B cell (primary cell): ENCODE results near the gene CAT. TPM values are rescaled to one million over a fixed set of nuclear protein-coding genes. Genes with fewer than 3 reads are reported as not detected.

ENCODE experiments used
- ATAC-seq: fragments of 200-7000 bp; cut with Tn5 transposase; one replicate; pipeline ENCODE4 v1.10.0; 2021; ENCODE audit warnings: low read depth, mild to moderate bottlenecking, moderate number of reproducible peaks, moderate library complexity
- CTCF ChIA-PET: fragments of 350-600 bp; sonication (Branson Sonifier 250); formaldehyde crosslinking; loops from one replicate; lab custom pipeline; 2021; ENCODE audit warnings: antibody characterized with exemption, inconsistent platforms; lab: Charles Lee
- POLR2A ChIA-PET: fragments of 350-600 bp; sonication (Branson Sonifier 250); formaldehyde crosslinking; loops from one replicate; lab custom pipeline; 2021; ENCODE audit warnings: antibody characterized with exemption; lab: Charles Lee
- DNase-seq: peaks from one replicate; pipeline ENCODE4 v3.0.0; 2013
- H2AFZ ChIP-seq: 2 replicates; pipeline ENCODE4 v1.6.1; 2012; ENCODE audit warnings: mild to moderate bottlenecking, low read depth, low read length; ENCODE audit not compliant: insufficient read depth, poor library complexity, severe bottlenecking
- H3K27ac ChIP-seq, 2 donors: 1 replicate in 1 of 2; 2 replicates in 1 of 2; pipeline ENCODE4 v1.5.1; 2012 to 2013; ENCODE audit warnings: low read length in 2 of 2, mild to moderate bottlenecking in 2 of 2, moderate library complexity in 1 of 2
- H3K27me3 ChIP-seq, 4 experiments: fragments of 200-600 bp in 1 of 4; sonication (generic) in 1 of 4; replicated peaks in 1 of 4; 1 replicate in 2 of 4; 2 replicates in 2 of 4; pipeline versions ENCODE4 v1.6.1 to v1.7.0; 2013 to 2016; ENCODE audit warnings: low read length in 3 of 4, mild to moderate bottlenecking in 2 of 4, mixed read lengths in 1 of 4, moderate library complexity in 1 of 4; ENCODE audit not compliant: insufficient read depth in 4 of 4, control insufficient read depth in 3 of 4; ENCODE audit errors: control extremely low read depth in 1 of 4
- H3K36me3 ChIP-seq, 2 experiments: replicated peaks in 1 of 2; 1 replicate in 1 of 2; 2 replicates in 1 of 2; pipeline versions ENCODE4 v1.6.1 to v1.7.1; 2013; ENCODE audit warnings: low read length in 1 of 2; ENCODE audit not compliant: insufficient read depth in 2 of 2, control insufficient read depth in 1 of 2; ENCODE audit errors: control extremely low read depth in 1 of 2, extremely low read depth in 1 of 2
- H3K4me1 ChIP-seq, 2 donors: fragments of 200-600 bp in 1 of 2; sonication (generic) in 1 of 2; 1 replicate in 1 of 2; 2 replicates in 1 of 2; pipeline versions ENCODE4 v1.5.1 to v1.6.1; 2013 to 2017; ENCODE audit warnings: low read length in 2 of 2; ENCODE audit not compliant: control insufficient read depth in 2 of 2, insufficient read depth in 2 of 2
- H3K4me2 ChIP-seq: replicated peaks from 2 replicates; pipeline ENCODE3; 2012; ENCODE audit warnings: mild to moderate bottlenecking, low read depth, low read length; ENCODE audit not compliant: poor library complexity, severe bottlenecking
- H3K4me3 ChIP-seq, 5 experiments: fragments of 200-600 bp in 1 of 5; sonication (generic) in 1 of 5; 1 replicate in 3 of 5; 2 replicates in 2 of 5; pipeline versions ENCODE4 v1.5.1 to v1.7.0; 2011 to 2016; ENCODE audit warnings: low read length in 4 of 5, mild to moderate bottlenecking in 4 of 5, low read depth in 2 of 5, control low read depth in 1 of 5, moderate library complexity in 1 of 5; ENCODE audit not compliant: insufficient read depth in 1 of 5; ENCODE audit errors: control extremely low read depth in 1 of 5, extremely low read depth in 1 of 5
- H3K79me2 ChIP-seq: fragments of 200-600 bp; sonication (generic); one replicate; pipeline ENCODE4 v1.6.0; 2016; ENCODE audit warnings: low read length; ENCODE audit not compliant: control insufficient read depth, insufficient read depth
- H3K9ac ChIP-seq: fragments of 200-600 bp; sonication (generic); 2 replicates; pipeline ENCODE4 v1.6.1; 2017; ENCODE audit warnings: mild to moderate bottlenecking, low read length, moderate library complexity
- H3K9me3 ChIP-seq, 3 donors: one replicate each; pipeline versions ENCODE4 v1.6.1 to v1.7.1; 2013; ENCODE audit warnings: low read length in 2 of 3; ENCODE audit not compliant: control insufficient read depth in 2 of 3, insufficient read depth in 1 of 3; ENCODE audit errors: control extremely low read depth in 1 of 3
- H4K20me1 ChIP-seq: 2 replicates; pipeline ENCODE4 v1.6.0; 2012; ENCODE audit warnings: mild to moderate bottlenecking, low read length; ENCODE audit not compliant: insufficient read depth, control insufficient read depth, poor library complexity, severe bottlenecking
- H3K27ac Mint-ChIP-seq: one replicate; pipeline ENCODE4 v1.8.0; 2021; ENCODE audit warnings: mixed read lengths
- H3K27me3 Mint-ChIP-seq: one replicate; pipeline ENCODE4 v1.8.0; 2021; ENCODE audit warnings: mixed read lengths
- H3K4me1 Mint-ChIP-seq: one replicate; pipeline ENCODE4 v1.8.0; 2021; ENCODE audit warnings: mixed read lengths
- H3K4me3 Mint-ChIP-seq: one replicate; pipeline ENCODE4 v1.8.0; 2021; ENCODE audit warnings: mixed read lengths
- H3K9me3 Mint-ChIP-seq: one replicate; pipeline ENCODE4 v1.8.0; 2022; ENCODE audit warnings: mixed read lengths; ENCODE audit not compliant: insufficient read depth
- CTCF ChIP-seq: fragments of 200-600 bp; IDR thresholded peaks from one replicate; pipeline ENCODE4 v1.8.0; 2022; ENCODE audit warnings: antibody characterized with exemption, mild to moderate bottlenecking
- EZH2 ChIP-seq: IDR thresholded peaks from 2 replicates; pipeline ENCODE4 v1.6.1; 2012; ENCODE audit warnings: borderline replicate concordance, low read depth, mild to moderate bottlenecking, moderate library complexity, low read length; ENCODE audit not compliant: insufficient read depth, poor library complexity, severe bottlenecking
- WGBS: methylation state at CpG from one replicate; pipeline ENCODE4 v1.1.5; 2013; ENCODE audit warnings: missing lambda C conversion rate; ENCODE audit not compliant: insufficient coverage; 5-methylcytosine and 5-hydroxymethylcytosine counted together
- intact Hi-C: fragments of 100-400 bp; cut with micrococcal nuclease; formaldehyde crosslinking; loops from one replicate; pipeline ENCODE4 v1.10.0; 2022
- polyA plus RNA-seq: library from polyadenylated mRNA; depleted of rRNA; stranded (reverse); fragments of >200 nt; gene quantifications from 2 replicates; pipeline ENCODE4 v1.2.3, GENCODE V29; 2012
- total RNA-seq, 2 donors: library from RNA; stranded (reverse); fragments of 120-200 nt in 1 of 2; gene quantifications; 1 replicate in 1 of 2; 2 replicates in 1 of 2; pipeline versions ENCODE4 v1.2.3 to v1.2.4, GENCODE V29; 2013 to 2022

Gene CAT
- total and polyA plus RNA-seq, 2 donors (not counting 1 experiment from before 2014, with no cell fraction given) = 83.2 to 91.7 TPM

- intact Hi-C loops = no loop called here
- no peaks in the 10 kb centered on the region for H3K4me1 Mint-ChIP-seq
Observed at GRCh38 chr11:34508524-34508923, 69.8 kb downstream of the CAT start.

More at GRCh38 chr11:34508524-34508923, 69.8 kb downstream of the CAT start:
- Histone ChIP-seq H3K79me2 (no peaks in the 10 kb centered on the region), H3K4me3 (no peak overlapping the region), H3K36me3 (no peaks in the 10 kb centered on the region), H4K20me1 (no peaks in the 10 kb centered on the region), H3K27me3 (no peaks in the 10 kb centered on the region), H3K27ac (no peak overlapping the region), H2AFZ (no peak overlapping the region), H3K4me2 (no peak overlapping the region), H3K9me3 (no peaks in the 10 kb centered on the region), H3K4me1 (no peaks in the 10 kb centered on the region), H3K9ac (no peak overlapping the region)
- CTCF ChIA-PET = interaction anchor here (1.4 to 1.6 kb wide), 2 partner anchors 9 to 11 kb away, joined by 4 to 5 read pairs; no protein-coding TSS in a partner anchor
- peaks cover 3% of the 10 kb centered on the region for H3K27me3 Mint-ChIP-seq
- POLR2A ChIA-PET = no interaction called here
- no peak for TF ChIP-seq EZH2
- no peak for TF ChIP-seq CTCF
- WGBS = no CpG with 5 or more reads among the region's 2 CpGs
- DNase-seq (no peak), ATAC-seq (no peak)
- no peak overlapping the region for H3K4me3 Mint-ChIP-seq
- no peak overlapping the region for H3K27ac Mint-ChIP-seq
- no peaks in the 10 kb centered on the region for H3K9me3 Mint-ChIP-seq
